GM18951 (cell line): ENCODE data around the gene LTF.

ENCODE experiments used
- POLR2A ChIP-seq: IDR thresholded peaks from 4 replicates; pipeline ENCODE4 v1.6.1; 2011; ENCODE audit warnings: mild to moderate bottlenecking; ENCODE audit not compliant: insufficient read length, insufficient read depth; ENCODE audit errors: extremely low read depth
- in situ Hi-C: fragments of 300-500 bp; cut with MboI; formaldehyde crosslinking; loops from one replicate; pipeline ENCODE4 v1.12.0; 2022; ENCODE audit warnings: low sequenced_read_pairs, mixed read lengths, inconsistent platforms; ENCODE audit not compliant: unreplicated experiment

Gene LTF

GRCh38 chr3:46455231-46456115, 9.2 kb downstream of the LTF start:
- in situ Hi-C loops: no loop called here
- no peak for TF ChIP-seq POLR2A

- in situ Hi-C loops: no loop called here
These were observed 10.1 kb downstream of the LTF start for GRCh38 chr3:46454606-46455005.

GRCh38 chr3:46454209-46454595, 10.5 kb downstream of the LTF start:
- TF ChIP-seq POLR2A: no peak
- in situ Hi-C loops: no loop called here

More at GRCh38 chr3:46454606-46455005, 10.1 kb downstream of the LTF start:
- TF ChIP-seq POLR2A: no peak

GRCh38 chr3:46453526-46454208, 11.0 kb downstream of the LTF start:
- in situ Hi-C loops: no loop called here
- no peak for TF ChIP-seq POLR2A

- in situ Hi-C loops: no loop called here
- TF ChIP-seq POLR2A: no peak
These were observed 14.8 kb downstream of the LTF start for GRCh38 chr3:46449755-46450552.

- TF ChIP-seq POLR2A: no peak
- in situ Hi-C loops: no loop called here
These were observed 16.0 kb downstream of the LTF start for GRCh38 chr3:46448721-46449120.

GRCh38 chr3:46447228-46447985, 17.3 kb downstream of the LTF start:
- in situ Hi-C loops: no loop called here
- no peak for TF ChIP-seq POLR2A

GRCh38 chr3:46442576-46443530, 21.9 kb downstream of the LTF start:
- in situ Hi-C loops: no loop called here
- TF ChIP-seq POLR2A: no peak

- in situ Hi-C loops: no loop called here
- TF ChIP-seq POLR2A: no peak
These were observed 24.0 kb downstream of the LTF start for GRCh38 chr3:46440531-46441294.

GRCh38 chr3:46438831-46439230, 25.9 kb downstream of the LTF start:
- no peak for TF ChIP-seq POLR2A
- in situ Hi-C loops: no loop called here
